Liver (tissue), 9 donors: ENCODE results near the gene RMRP. TPM values are rescaled to one million over a fixed set of nuclear protein-coding genes. Genes with fewer than 3 reads are reported as not detected.

Experiments
- DNase-seq: peaks from one replicate; pipeline ENCODE4 v3.0.0-alpha.2; 2017; ENCODE audit warnings: low spot score
- H3K27ac ChIP-seq, 2 donors: one replicate each; pipeline ENCODE4 v1.7.0; 2013; ENCODE audit warnings: inconsistent platforms in 2 of 2, low read length in 2 of 2, control low read depth in 1 of 2, low read depth in 1 of 2, mild to moderate bottlenecking in 1 of 2
- H3K27me3 ChIP-seq, 4 donors: one replicate each; pipeline versions ENCODE4 v1.6.1 to v1.7.0; 2013; ENCODE audit warnings: low read length in 3 of 4, inconsistent platforms in 1 of 4, mild to moderate bottlenecking in 1 of 4, moderate library complexity in 1 of 4; ENCODE audit not compliant: control insufficient read depth in 4 of 4, insufficient read depth in 4 of 4
- H3K36me3 ChIP-seq, 4 donors: one replicate each; pipeline versions ENCODE4 v1.6.1 to v1.7.0; 2013; ENCODE audit warnings: low read length in 3 of 4, mild to moderate bottlenecking in 3 of 4, low read depth in 1 of 4, moderate library complexity in 1 of 4; ENCODE audit not compliant: control insufficient read depth in 4 of 4, insufficient read depth in 3 of 4
- H3K4me1 ChIP-seq, 4 donors: one replicate each; pipeline versions ENCODE4 v1.6.1 to v1.7.0; 2013; ENCODE audit warnings: low read length in 3 of 4, mild to moderate bottlenecking in 3 of 4, moderate library complexity in 1 of 4; ENCODE audit not compliant: control insufficient read depth in 4 of 4, insufficient read depth in 4 of 4
- H3K4me3 ChIP-seq, 3 donors: one replicate each; pipeline versions ENCODE4 v1.6.1 to v1.7.0; 2013; ENCODE audit warnings: low read length in 3 of 3, control low read depth in 1 of 3, low read depth in 1 of 3, mild to moderate bottlenecking in 1 of 3
- H3K9ac ChIP-seq, 2 donors: one replicate each; pipeline ENCODE4 v1.7.0; 2013; ENCODE audit warnings: low read length in 2 of 2, mild to moderate bottlenecking in 2 of 2, moderate library complexity in 2 of 2, control low read depth in 1 of 2, low read depth in 1 of 2
- H3K9me3 ChIP-seq, 4 donors: one replicate each; pipeline versions ENCODE4 v1.6.1 to v1.7.0; 2013; ENCODE audit warnings: low read length in 3 of 4; ENCODE audit not compliant: control insufficient read depth in 4 of 4
- FOXA1 ChIP-seq: IDR thresholded peaks from 2 replicates; pipeline ENCODE4 v1.6.1; 2016; ENCODE audit warnings: antibody characterized with exemption
- FOXA2 ChIP-seq: IDR thresholded peaks from 2 replicates; pipeline ENCODE4 v1.6.1; 2016; ENCODE audit warnings: antibody characterized with exemption
- HNF4A ChIP-seq, 2 donors: conservative IDR thresholded peaks; 2 replicates each; pipeline ENCODE4 v1.6.1; 2016; ENCODE audit warnings: antibody characterized with exemption in 2 of 2, mild to moderate bottlenecking in 2 of 2
- HNF4G ChIP-seq: IDR thresholded peaks from 2 replicates; pipeline ENCODE4 v1.6.1; 2016; ENCODE audit warnings: antibody characterized with exemption
- MAX ChIP-seq: IDR thresholded peaks from 2 replicates; pipeline ENCODE4 v1.6.1; 2016; ENCODE audit warnings: antibody characterized with exemption
- NR2F2 ChIP-seq: IDR thresholded peaks from 2 replicates; pipeline ENCODE4 v1.6.1; 2016; ENCODE audit warnings: antibody characterized with exemption
- RAD21 ChIP-seq, 2 donors: IDR thresholded peaks; 2 replicates each; pipeline ENCODE4 v1.6.1; 2016; ENCODE audit warnings: antibody characterized with exemption in 2 of 2, mild to moderate bottlenecking in 2 of 2
- REST ChIP-seq: IDR thresholded peaks from 2 replicates; pipeline ENCODE4 v1.6.1; 2016; ENCODE audit warnings: antibody characterized with exemption, mild to moderate bottlenecking
- YY1 ChIP-seq: IDR thresholded peaks from 2 replicates; pipeline ENCODE4 v1.6.1; 2016; ENCODE audit warnings: antibody characterized with exemption, mild to moderate bottlenecking
- ZBTB33 ChIP-seq: IDR thresholded peaks from 2 replicates; pipeline ENCODE4 v1.6.1; 2016; ENCODE audit warnings: antibody characterized with exemption
- WGBS: extraction: QIAGEN DNeasy Blood & Tissue Kit; methylation state at CpG from one replicate; pipeline ENCODE4 v1.1.7; 2013; 5-methylcytosine and 5-hydroxymethylcytosine counted together
- polyA plus RNA-seq, 2 donors: library from polyadenylated mRNA; stranded (reverse) in 1 of 2; unstranded in 1 of 2; fragments of 200-250 nt in 1 of 2; fragments of >200 nt in 1 of 2; fragmentation: Nextera tagmentation in 1 of 2; extraction: Ambion mirVana in 1 of 2; gene quantifications; one replicate each; pipeline versions ENCODE4 v1.2.1 to v1.2.3, GENCODE V29; 2013 to 2015
- total RNA-seq, 2 donors: library from RNA; depleted of rRNA; stranded (reverse); fragments of >200 nt; gene quantifications; one replicate each; pipeline ENCODE4 v1.2.3, GENCODE V29; 2014
- donor health status: healthy.
- donor health status: healthy.
- donor health status: healthy.
- donor health status: healthy.
- donor health status: healthy.

The RMRP gene
- total and polyA plus RNA-seq, 4 donors = 5.3 to 67,037 (median 2,677) TPM

- DNase-seq = no peak
- Histone ChIP-seq H3K27ac (no peak overlapping the region), H3K4me3 (no peak overlapping the region), H3K9ac (no peak overlapping the region), H3K36me3 (no peaks in the 10 kb centered on the region), H3K27me3 (no peaks in the 10 kb centered on the region), H3K4me1 (peaks cover 5 to 16% (median 14%) of the 10 kb centered on the region in 4 donors), H3K9me3 (no peaks in the 10 kb centered on the region)
- WGBS = 82% methylated on average over 3 of the region's 3 CpGs
- TF ChIP-seq NR2F2 = no peak
- TF ChIP-seq FOXA1 = no peak
These were observed 16.2 kb upstream of the RMRP start for GRCh38 chr9:35674025-35674361.

- no peaks in the 10 kb centered on the region for H3K9me3 ChIP-seq
- TF ChIP-seq ZBTB33 (no peak), NR2F2 (no peak), YY1 (no peak), RAD21 (IDR thresholded peaks at IDR 0.05) (no peak), MAX (no peak), FOXA2 (no peak), REST (no peak), HNF4G (no peak), HNF4A (conservative IDR thresholded peaks at IDR 0.05) (no peak)
- H3K36me3 ChIP-seq = no peaks in the 10 kb centered on the region
- peaks cover 6 to 17% (median 14%) of the 10 kb centered on the region in 4 donors for H3K4me1 ChIP-seq
- no peak within 1 kb of the TSS for H3K4me3 ChIP-seq
- DNase-seq = no peak
- no peak within 1 kb of the TSS for H3K27ac ChIP-seq
- no peak within 1 kb of the TSS for H3K9ac ChIP-seq
- 75% methylated on average over 10 of the region's 10 CpGs for WGBS
- H3K27me3 ChIP-seq = no peaks in the 10 kb centered on the region
These were observed 15.6 kb upstream of the RMRP start, which contains the start of gene CA9 for GRCh38 chr9:35673132-35674024. CA9 (plus strand) TSS chr9:35673928; CDS start chr9:35673960, 32 bp downstream.
